HCT116 (cell line): ENCODE results near the gene PSG5. TPM values are rescaled to one million over a fixed set of nuclear protein-coding genes. Genes with fewer than 3 reads are reported as not detected.
"Not testable (repeated sequence)": the region's sequence is repeated elsewhere in the genome, so short reads cannot be mapped to it uniquely, and the experiment has no call there.

Experiments
- ATAC-seq: fragments of 200-7000 bp; cut with Tn5 transposase; 2 replicates; pipeline ENCODE4 v1.9.1; 2020; ENCODE audit warnings: mild to moderate bottlenecking, moderate library complexity
- Bru-seq: library from RNA; stranded (reverse); fragments of 400-500 nt; gene quantifications from one replicate; lab custom pipeline; 2021; lab: Mats Ljungman, UMichigan
- BruChase-seq, 2 experiments: library from RNA; stranded (reverse); fragments of 400-500 nt; gene quantifications; one replicate each; lab custom pipeline; 2021; lab: Mats Ljungman, UMichigan
- BruUV-seq: library from RNA; stranded (reverse); fragments of 400-500 nt; replicated peaks from 2 replicates; lab custom pipeline; 2021; lab: Mats Ljungman, UMichigan
- CTCF ChIA-PET: fragments of 300-600 bp; sonication (Branson Sonifier 250); formaldehyde crosslinking; loops from one replicate; lab custom pipeline; 2021; ENCODE audit warnings: antibody characterized with exemption; lab: Charles Lee
- POLR2A ChIA-PET: fragments of 300-600, 350-600 bp; sonication (Branson Sonifier 250); formaldehyde crosslinking; loops from one replicate; lab custom pipeline; 2021; ENCODE audit warnings: antibody characterized with exemption; lab: Charles Lee
- RAD21 ChIA-PET, 2 experiments: fragments of 300-600 bp; sonication (Branson Sonifier 250); formaldehyde crosslinking; loops; one replicate each; lab custom pipeline; 2023; ENCODE audit warnings: low total read pairs in 2 of 2; ENCODE audit not compliant: uncharacterized antibody in 2 of 2, unreplicated experiment in 2 of 2, low non-redundant PET in 1 of 2; lab: Charles Lee
- DNase-seq: peaks from one replicate; pipeline ENCODE4 v3.0.0-alpha.2; 2010; ENCODE audit warnings: low read depth, low spot score
- H2AFZ ChIP-seq: fragments of 200-600 bp; shearing (Covaris generic), sonication (generic); 2 replicates; pipeline ENCODE4 v1.6.1; 2017; ENCODE audit warnings: low read depth, mixed run types, mixed read lengths, antibody characterized with exemption, low read length; ENCODE audit not compliant: poor library complexity, severe bottlenecking
- H3K27ac ChIP-seq: 2 replicates; pipeline ENCODE4 v1.5.1; 2012; ENCODE audit warnings: low read depth, low read length
- H3K27me3 ChIP-seq: fragments of 200-600 bp; sonication (generic); 2 replicates; pipeline ENCODE4 v1.6.1; 2016; ENCODE audit warnings: mixed run types, low read length, mixed read lengths; ENCODE audit not compliant: insufficient read depth
- H3K36me3 ChIP-seq, 2 experiments: fragments of 200-500 bp in 1 of 2; fragments of 200-600 bp in 1 of 2; sonication (Bioruptor generic) in 1 of 2; sonication (generic) in 1 of 2; 2 replicates each; pipeline versions ENCODE4 v1.5.1 to v1.6.1; 2014 to 2016; ENCODE audit warnings: low read length in 2 of 2, inconsistent platforms in 1 of 2, mixed read lengths in 1 of 2, mixed run types in 1 of 2; ENCODE audit not compliant: insufficient read depth in 2 of 2, control insufficient read depth in 1 of 2
- H3K4me1 ChIP-seq, 2 experiments: fragments of 200-600 bp in 1 of 2; sonication (generic) in 1 of 2; 2 replicates each; pipeline versions ENCODE4 v1.5.1 to v1.6.1; 2012 to 2017; ENCODE audit warnings: low read length in 2 of 2, inconsistent platforms in 1 of 2, mild to moderate bottlenecking in 1 of 2, mixed read lengths in 1 of 2, mixed run types in 1 of 2, moderate library complexity in 1 of 2; ENCODE audit not compliant: insufficient read depth in 2 of 2, control insufficient read depth in 1 of 2
- H3K4me2 ChIP-seq: fragments of 200-600 bp; sonication (generic); 2 replicates; pipeline ENCODE4 v1.6.1; 2017; ENCODE audit warnings: mixed run types, low read length, mixed read lengths
- H3K4me3 ChIP-seq, 2 experiments: fragments of 200-600 bp in 1 of 2; sonication (generic) in 1 of 2; replicated peaks in 1 of 2; 2 replicates each; pipeline ENCODE4 v1.5.1; 2011 to 2016; ENCODE audit warnings: low read length in 2 of 2, control low read depth in 1 of 2, low read depth in 1 of 2, mild to moderate bottlenecking in 1 of 2, mixed read lengths in 1 of 2, mixed run types in 1 of 2
- H3K79me2 ChIP-seq: fragments of 200-600 bp; sonication (generic); 2 replicates; pipeline ENCODE4 v1.6.1; 2017; ENCODE audit warnings: mild to moderate bottlenecking, mixed run types, low read length, moderate library complexity, mixed read lengths; ENCODE audit not compliant: insufficient read depth
- H3K9ac ChIP-seq: fragments of 200-600 bp; sonication (generic); 2 replicates; pipeline ENCODE4 v1.6.1; 2016; ENCODE audit warnings: low read length, mixed read lengths
- H3K9me2 ChIP-seq: fragments of 200-600 bp; sonication (generic), shearing (Covaris generic); 2 replicates; pipeline ENCODE4 v1.6.1; 2017; ENCODE audit warnings: mixed run types, mild to moderate bottlenecking, moderate library complexity; ENCODE audit not compliant: insufficient read depth
- H3K9me3 ChIP-seq, 2 experiments: fragments of 200-500 bp in 1 of 2; fragments of 200-600 bp in 1 of 2; sonication (Bioruptor generic) in 1 of 2; sonication (generic) in 1 of 2; 2 replicates each; pipeline ENCODE4 v1.6.1; 2014 to 2017; ENCODE audit warnings: low read length in 2 of 2, mixed read lengths in 2 of 2, inconsistent platforms in 1 of 2, low read depth in 1 of 2, mild to moderate bottlenecking in 1 of 2, mixed run types in 1 of 2, moderate library complexity in 1 of 2; ENCODE audit not compliant: control insufficient read depth in 1 of 2, insufficient read depth in 1 of 2
- H4K20me1 ChIP-seq: fragments of 200-600 bp; sonication (generic), shearing (Covaris generic); 2 replicates; pipeline ENCODE4 v1.6.1; 2017; ENCODE audit warnings: mixed run types, mild to moderate bottlenecking, moderate library complexity; ENCODE audit not compliant: insufficient read depth
- intact Hi-C: fragments of 100-400 bp; cut with micrococcal nuclease; formaldehyde crosslinking; loops from 2 replicates; pipeline ENCODE4 v1.10.0; 2022
- long read RNA-seq: library from polyadenylated mRNA; unstranded; transcript quantifications from one replicate; pipeline ENCODE4 v2.0.0, GENCODE V29; 2021; ENCODE audit not compliant: unreplicated experiment
- polyA plus RNA-seq: library from polyadenylated mRNA; unstranded; fragments of >200 nt; gene quantifications from 2 replicates; pipeline ENCODE4 v1.2.1, GENCODE V29; 2012; ENCODE audit warnings: missing spikeins
- total RNA-seq: library from RNA; stranded (reverse); gene quantifications from one replicate; pipeline ENCODE4 v1.2.1, GENCODE V29; 2021; ENCODE audit not compliant: unreplicated experiment

Gene PSG5
- not detected for total RNA-seq
- polyA plus RNA-seq = not detected in 2 replicates
- not detected for Bru-seq, nascent RNA
- not detected for BruChase-seq, experiment 1, labeled RNA remaining after a 6-hour chase
- BruChase-seq, experiment 2, labeled RNA remaining after a 2-hour chase = not detected
- long read RNA-seq = 0 reads

GRCh38 chr19:43186311-43186935 is at the start of gene PSG5:
Gene PSG5, minus strand, starts transcription at chr19:43186536. Its CDS starts 131 bp downstream, at chr19:43186405.
- DNase-seq, H3K27ac ChIP-seq, BruUV-seq, H3K27me3 ChIP-seq, H4K20me1 ChIP-seq, H3K4me2 ChIP-seq, intact Hi-C loops, H3K9me3 ChIP-seq, ATAC-seq, H2AFZ ChIP-seq, H3K9ac ChIP-seq, CTCF ChIA-PET, H3K36me3 ChIP-seq, POLR2A ChIA-PET, RAD21 ChIA-PET, H3K79me2 ChIP-seq, H3K9me2 ChIP-seq, H3K4me3 ChIP-seq: not testable (repeated sequence)
- H3K4me1 ChIP-seq = peaks cover 3 to 12% of the 10 kb centered on the region in 2 experiments; a peak in 3 of 4 replicates

- H2AFZ ChIP-seq, H3K4me3 ChIP-seq, H3K36me3 ChIP-seq, H3K4me2 ChIP-seq, H3K9me3 ChIP-seq, H3K9ac ChIP-seq, CTCF ChIA-PET, BruUV-seq, DNase-seq, RAD21 ChIA-PET, H3K27ac ChIP-seq, H3K27me3 ChIP-seq, POLR2A ChIA-PET, ATAC-seq, H3K9me2 ChIP-seq, intact Hi-C loops, H4K20me1 ChIP-seq, H3K79me2 ChIP-seq, H3K4me1 ChIP-seq: not testable (repeated sequence)
These were observed 49.4 kb upstream of the PSG5 start for GRCh38 chr19:43235686-43236085.
